ENCODE measurements around the gene MAP2K5.

Gene MAP2K5

GRCh38 chr15:67771189-67771800 is 228.8 kb downstream of the MAP2K5 start (continued):
- TF ChIP-seq ZNF701 (tag by site-specific recombination; IDR thresholded peaks at IDR 0.05) (no peak), ZNF341 (tag by site-specific recombination; IDR thresholded peaks at IDR 0.05; ENCODE audit: low read depth) (peak; percentile 78), ZFP41 (tag by site-specific recombination; IDR thresholded peaks at IDR 0.05; ENCODE audit: borderline replicate concordance) (no peak), PRDM4 (tag by site-specific recombination; IDR thresholded peaks at IDR 0.05) (no peak), ZNF600 (tag by site-specific recombination; IDR thresholded peaks at IDR 0.05) (peak; percentile 71), KLF8 (tag by site-specific recombination; IDR thresholded peaks at IDR 0.05) (no peak), SP3 (tag by site-specific recombination; IDR thresholded peaks at IDR 0.05) (no peak), PRDM2 (tag by site-specific recombination; IDR thresholded peaks at IDR 0.05; ENCODE audit: borderline replicate concordance) (no peak)

GRCh38 chr15:67774626-67775025 is 232.1 kb downstream of the MAP2K5 start:
- Histone ChIP-seq H3K4me1 (ENCODE audit: control insufficient read depth, insufficient read depth, low read length) (peaks cover 48% of the 10 kb centered on the region), H3K36me3 (ENCODE audit: control insufficient read depth in 2 of 2, insufficient read depth in 1 of 2, low read length in 2 of 2) (no peaks in the 10 kb centered on the region), H3K4me3 (ENCODE audit: low read depth, low read length) (no peak overlapping the region), H3K9me3 (ENCODE audit: control insufficient read depth, insufficient read depth, low read depth, low read length) (no peaks in the 10 kb centered on the region), H3K27ac (ENCODE audit: extremely low read depth, low read depth, low read length) (no peak overlapping the region)
- ChIA-PET POLR2A (no interaction called here), CTCF (interaction anchor here (0.7 kb wide), 1 partner anchor 11 kb away, joined by 3 read pairs; no protein-coding TSS in a partner anchor)
- TF ChIP-seq FEZF1 (tag by site-specific recombination; IDR thresholded peaks at IDR 0.05) (0 out of 2 replicates have a peak, but pooled peaks have one; percentile 4), ZNF266 (tag by site-specific recombination; IDR thresholded peaks at IDR 0.05; ENCODE audit: low read depth) (no peak), ZBTB49 (tag by site-specific recombination; IDR thresholded peaks at IDR 0.05; ENCODE audit: low read depth) (no peak), ZNF394 (tag by site-specific recombination; IDR thresholded peaks at IDR 0.05; ENCODE audit: borderline replicate concordance) (no peak), ZBTB17 (tag by site-specific recombination; IDR thresholded peaks at IDR 0.05) (no peak)
